ENCODE data around the gene NAA20.
A peak's percentile ranks its signal among the peaks of the same experiment; 100 is the strongest.
"Not testable (repeated sequence)": the region's sequence is repeated elsewhere in the genome, so short reads cannot be mapped to it uniquely, and the experiment has no call there.

Gene NAA20

DNA sequence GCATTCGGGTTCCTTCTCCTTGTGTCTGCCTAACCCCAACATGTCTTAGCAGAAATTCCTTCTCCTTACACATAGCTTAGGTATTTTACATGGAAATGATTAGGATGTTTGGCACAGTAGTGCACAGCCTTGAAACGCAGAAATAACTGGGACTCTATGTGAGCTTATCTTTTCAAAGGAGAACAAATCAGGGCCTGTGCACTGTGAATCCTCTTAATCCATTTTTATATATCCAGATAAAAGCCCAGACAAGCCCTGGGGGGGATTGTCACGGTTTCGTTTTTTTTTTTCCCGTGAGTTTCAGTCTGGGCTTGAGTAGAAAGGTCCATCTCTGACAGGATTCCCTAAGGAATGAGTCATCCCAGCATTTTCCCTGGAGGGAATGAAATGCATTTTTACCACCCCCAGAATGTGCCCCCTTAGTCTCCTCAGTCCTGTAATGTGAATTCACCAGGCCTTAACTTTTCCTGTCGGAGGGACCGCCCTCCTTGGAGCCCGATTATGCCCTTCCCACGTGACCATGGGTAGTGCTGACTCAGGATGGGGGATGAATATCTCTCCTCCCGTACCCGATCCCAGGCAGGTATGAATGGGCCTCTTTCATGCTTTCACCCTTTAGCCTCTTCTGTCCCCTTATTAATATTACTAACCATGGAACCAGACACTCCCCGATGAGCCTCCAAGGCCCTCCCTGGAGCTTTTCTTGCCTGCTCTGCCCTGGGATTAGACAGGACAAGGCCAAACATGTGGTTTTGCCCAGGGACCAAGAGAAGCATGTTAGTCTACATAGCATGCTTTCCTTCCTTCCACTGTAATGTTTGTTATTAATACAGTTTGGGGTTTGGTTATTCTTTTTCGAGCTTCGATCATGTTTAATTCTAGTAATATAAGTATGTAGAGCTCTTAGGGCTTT lies 23.9 kb upstream of the NAA20 start:
- no peak for DNase-seq

- no peak for DNase-seq
Observed at GRCh38 chr20:19993958-19994669, 23.0 kb upstream of the NAA20 start.

GRCh38 chr20:19995220-19995863 lies 21.8 kb upstream of the NAA20 start:
- peak; percentile 65 for DNase-seq

GRCh38 chr20:19996222-19996621 lies 20.9 kb upstream of the NAA20 start:
- no peak for DNase-seq

- DNase-seq, result no peak
Observed at GRCh38 chr20:19996917-19997316, 20.2 kb upstream of the NAA20 start.

DNA sequence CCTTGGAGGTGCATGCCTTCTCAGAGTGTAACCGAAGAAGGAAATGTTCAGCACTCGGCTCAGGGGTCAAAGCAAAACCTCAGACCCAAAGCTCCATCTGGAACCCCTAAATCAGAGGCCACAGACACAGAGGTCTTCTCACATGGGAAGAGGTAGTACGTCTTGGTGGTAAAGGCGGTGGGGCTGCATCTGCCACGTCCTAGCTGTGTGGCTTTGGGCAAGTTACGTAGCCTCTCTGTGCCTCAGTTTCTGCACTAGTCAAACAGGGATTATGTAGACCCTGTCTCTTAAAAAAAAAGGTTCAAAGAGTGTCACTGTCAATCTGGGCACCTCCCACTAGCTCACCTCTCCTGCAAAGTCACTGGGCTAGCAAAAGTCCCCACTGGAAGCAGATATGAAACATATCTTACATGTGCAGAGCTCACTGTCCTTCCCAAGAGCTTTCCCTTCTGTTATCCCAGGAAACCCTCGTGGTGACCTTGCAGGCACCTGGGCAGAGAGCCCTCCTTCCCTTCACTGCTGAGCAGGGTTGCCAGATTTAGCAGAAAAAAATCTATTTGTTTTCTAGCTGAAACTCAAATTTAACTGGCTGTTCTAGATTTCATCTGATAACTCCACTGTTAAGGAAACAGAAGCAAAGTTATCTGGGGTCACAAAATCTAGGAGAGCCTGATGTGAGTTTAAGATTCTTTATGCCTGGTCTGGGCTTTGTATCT lies 18.0 kb upstream of the NAA20 start:
- DNase-seq, result no peak

DNA sequence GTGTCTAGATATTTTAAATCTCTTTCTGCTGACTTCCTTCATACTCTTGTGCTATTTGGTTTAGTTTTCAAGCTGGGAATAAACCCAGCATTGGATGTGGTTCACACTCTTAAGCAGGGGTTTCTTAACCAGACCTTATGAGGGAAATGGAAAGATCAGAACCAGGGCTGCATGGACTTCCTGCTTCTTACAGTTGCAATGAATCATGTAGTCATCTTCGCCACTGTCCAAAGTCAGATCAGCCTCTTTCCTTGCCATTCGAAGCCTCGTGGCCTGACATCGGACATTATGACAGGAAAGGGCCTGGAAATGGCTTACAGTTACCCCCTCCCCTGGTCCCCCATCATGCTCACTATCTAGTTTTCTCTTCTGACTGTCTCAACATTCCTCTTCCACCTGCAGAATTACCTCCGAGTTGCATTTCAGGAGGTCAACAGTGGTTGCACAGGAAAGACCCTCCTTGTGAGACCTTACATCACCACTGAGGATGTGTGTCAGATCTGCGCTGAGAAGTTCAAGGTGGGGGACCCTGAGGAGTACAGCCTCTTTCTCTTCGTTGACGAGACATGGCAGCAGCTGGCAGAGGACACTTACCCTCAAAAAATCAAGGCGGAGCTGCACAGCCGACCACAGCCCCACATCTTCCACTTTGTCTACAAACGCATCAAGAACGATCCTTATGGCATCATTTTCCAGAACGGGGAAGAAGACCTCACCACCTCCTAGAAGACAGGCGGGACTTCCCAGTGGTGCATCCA lies 16.8 kb upstream of the NAA20 start:
- no peak for DNase-seq

DNA sequence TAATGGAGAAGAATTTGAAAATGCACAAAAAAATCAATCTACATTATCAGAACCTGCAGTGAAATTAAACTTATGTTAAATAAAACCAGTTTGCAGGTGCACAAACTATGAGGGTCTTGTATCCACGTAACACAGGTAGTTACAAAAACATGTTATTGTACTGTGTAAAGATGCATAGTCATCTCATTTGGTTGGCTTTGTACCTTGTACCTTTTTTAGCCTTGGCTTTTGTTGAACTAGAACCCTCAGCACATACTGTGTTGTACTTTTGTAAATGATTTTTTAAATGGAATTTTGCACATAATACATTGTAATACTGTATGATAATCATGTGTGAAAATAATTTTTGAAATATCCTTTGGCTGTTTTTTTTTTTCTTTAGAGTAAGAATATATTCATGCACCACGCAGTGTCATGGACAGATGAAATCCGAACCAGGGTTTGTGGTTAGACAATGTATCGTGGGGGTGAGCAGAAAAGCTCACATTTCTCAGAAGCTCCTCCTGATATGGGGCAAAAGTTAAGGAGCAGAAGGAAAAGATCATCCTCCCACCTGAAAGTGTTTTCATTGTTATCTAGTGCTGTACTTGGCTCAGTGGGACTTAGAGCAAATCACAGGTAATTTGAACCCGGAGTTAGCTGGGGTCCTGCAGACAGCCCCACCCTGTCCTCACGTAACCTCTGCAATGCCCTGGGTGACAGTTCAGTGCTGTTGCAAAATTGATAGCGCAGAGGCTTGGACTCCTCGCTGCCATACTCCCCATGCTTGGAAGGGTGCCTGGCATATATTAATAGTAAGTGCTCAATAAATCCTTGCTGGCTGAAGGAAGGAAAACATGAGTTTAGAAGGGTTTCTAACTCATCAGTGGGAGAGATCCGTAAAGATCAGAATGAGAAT lies 14.8 kb upstream of the NAA20 start:
- no peak for DNase-seq

GRCh38 chr20:20003031-20003954 lies 13.9 kb upstream of the NAA20 start:
- DNase-seq, result no peak

DNA sequence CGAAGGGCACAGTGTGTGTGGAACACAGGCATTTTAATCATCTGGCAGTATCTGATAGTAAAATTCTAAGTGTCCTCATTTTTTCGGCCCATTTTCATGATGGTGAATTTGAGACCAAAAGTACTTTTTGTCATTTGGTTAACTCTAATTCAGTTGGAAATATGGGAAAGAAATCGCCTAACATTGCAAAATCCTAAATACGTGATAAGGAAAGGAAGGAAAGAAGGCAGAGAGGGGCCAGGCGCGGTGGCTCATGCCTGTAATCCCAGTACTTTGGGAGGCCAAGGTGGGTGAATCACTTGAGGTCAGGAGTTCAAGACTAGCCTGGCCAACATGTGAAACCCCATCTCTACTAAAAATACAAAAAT lies 13.2 kb upstream of the NAA20 start:
- not testable (repeated sequence) for DNase-seq

DNA sequence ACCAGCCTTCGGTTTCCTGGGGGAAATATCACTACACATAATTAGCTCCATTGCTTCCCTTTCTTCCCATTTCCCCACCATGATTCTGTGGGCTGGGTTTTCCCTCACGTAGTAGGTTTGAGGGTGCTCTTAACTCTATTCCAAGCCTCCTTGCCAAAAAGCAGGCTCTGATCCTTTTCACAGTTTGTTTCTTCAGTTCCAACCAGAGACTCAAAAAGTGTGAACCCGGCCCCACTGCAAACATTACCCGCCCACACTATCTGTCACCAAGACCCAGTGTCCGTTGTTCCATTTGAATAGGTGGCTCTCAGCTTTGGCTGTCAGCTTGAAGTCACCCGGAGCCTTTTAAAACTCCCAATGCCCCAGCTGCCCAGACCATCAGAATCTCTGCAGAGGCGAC lies 11.8 kb upstream of the NAA20 start:
- DNase-seq, result no peak

- no peak for DNase-seq
Observed at GRCh38 chr20:20009784-20010253, 7.3 kb upstream of the NAA20 start.

DNA sequence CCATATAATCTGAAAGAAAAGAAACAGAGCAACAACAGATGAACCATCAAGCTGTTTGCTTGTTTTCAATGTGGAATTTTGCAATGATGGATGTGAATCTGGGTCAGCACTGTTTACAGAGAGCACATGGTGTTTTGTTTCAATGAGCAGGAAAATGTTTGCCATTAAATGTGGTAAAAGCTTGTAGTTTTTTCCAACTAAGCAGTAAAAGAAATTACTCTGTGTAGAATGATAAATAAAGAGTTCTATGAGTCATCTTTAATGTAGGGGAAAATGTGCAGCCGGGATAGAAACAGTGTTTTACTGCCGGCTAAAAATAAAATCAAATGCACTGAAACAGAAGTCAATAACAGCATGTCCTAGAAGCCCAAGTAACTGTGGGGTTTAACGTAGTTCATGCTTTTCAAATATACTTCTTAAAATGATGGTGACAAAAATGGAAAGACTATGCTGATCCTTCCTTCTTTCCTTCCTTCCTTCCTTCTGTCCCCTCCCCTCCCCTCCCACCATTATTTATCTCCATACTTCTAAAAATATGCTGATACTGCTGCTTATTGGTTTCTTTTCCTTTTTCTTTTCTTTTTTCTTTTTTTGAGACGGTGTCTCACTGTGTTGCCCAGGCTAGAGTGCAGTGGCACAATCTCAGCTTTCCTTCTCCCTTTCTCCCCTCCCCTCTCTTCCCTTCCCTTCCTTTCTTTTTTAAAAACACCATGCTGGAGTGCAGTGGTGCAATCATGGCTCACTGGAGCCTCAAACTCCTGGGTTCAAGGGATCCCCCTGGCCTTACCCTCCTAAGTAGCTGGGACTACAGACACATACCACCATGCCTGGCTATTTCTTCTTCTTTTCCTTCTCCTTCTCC lies 6.3 kb upstream of the NAA20 start:
- peak; percentile 93 for DNase-seq

GRCh38 chr20:20012541-20012940 lies 4.6 kb upstream of the NAA20 start:
- no peak for DNase-seq

- no peak for DNase-seq
Observed at GRCh38 chr20:20014659-20015058, 2.5 kb upstream of the NAA20 start.

DNA sequence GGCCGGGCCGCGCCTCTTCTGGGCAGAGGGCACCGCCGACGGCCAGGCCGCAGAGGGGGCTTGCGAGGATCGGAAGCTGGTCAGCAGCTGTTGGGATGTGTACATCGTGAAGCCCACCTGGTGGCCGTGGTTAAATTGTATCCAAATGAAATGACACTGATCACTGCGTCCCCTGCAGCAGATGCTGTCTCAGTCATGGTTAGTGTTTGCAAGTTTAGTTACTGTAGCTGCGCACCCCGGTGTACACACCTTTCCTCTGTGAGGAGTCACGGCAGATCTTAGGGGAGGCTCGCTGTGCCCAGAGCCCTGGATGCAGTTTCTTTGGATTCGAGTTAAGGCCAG lies 653 bp downstream of the NAA20 start:
- DNase-seq, result no peak

DNA sequence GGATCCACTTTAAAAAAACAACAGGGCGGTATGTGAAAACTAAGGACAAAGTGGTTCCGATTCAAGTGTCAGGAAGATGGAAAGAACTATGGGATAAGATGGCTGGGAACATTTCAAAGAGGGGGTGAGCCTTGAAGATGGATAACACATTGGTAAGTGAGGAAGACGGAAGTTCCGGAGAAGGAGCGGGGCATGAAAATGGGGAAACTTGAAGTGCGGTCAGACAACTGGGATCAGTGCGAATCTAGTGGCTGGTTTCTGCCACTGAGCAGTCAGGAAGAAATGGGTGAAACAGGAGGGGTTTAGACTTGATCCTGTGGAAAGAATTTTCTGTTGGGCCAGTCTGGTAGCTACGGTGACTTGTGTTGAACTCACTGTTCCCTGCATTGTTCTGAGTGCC lies 1.2 kb downstream of the NAA20 start:
- no peak for DNase-seq

GRCh38 chr20:20019123-20019522 lies 2.0 kb downstream of the NAA20 start:
- no peak for DNase-seq

DNA sequence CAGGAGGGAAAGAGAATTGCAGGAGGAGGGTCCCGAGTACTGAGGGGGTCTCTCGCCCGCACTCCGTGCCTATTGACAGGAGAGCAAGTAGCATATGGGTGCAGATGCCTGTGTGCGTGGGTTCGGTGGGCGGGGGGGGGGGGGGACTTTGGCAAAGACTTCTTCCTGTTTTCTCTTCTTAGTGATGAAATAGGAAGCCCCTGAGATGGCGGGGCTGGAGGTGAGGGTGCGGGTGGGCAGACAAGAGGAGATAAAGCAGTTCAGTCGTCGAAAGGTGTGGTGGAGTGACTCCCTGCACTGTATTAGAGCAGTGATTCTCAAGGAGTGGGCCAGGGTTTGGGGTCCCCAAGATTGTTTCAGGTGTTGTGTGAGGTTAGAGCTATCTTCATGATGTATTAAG lies 3.7 kb downstream of the NAA20 start:
- DNase-seq, result no peak
